ENCODE measurements around the gene CCNG2. TPM values are rescaled to one million over a fixed set of nuclear protein-coding genes. Genes with fewer than 3 reads are reported as not detected.

CCNG2 gene, protein sequence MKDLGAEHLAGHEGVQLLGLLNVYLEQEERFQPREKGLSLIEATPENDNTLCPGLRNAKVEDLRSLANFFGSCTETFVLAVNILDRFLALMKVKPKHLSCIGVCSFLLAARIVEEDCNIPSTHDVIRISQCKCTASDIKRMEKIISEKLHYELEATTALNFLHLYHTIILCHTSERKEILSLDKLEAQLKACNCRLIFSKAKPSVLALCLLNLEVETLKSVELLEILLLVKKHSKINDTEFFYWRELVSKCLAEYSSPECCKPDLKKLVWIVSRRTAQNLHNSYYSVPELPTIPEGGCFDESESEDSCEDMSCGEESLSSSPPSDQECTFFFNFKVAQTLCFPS
- total RNA-seq (2021): 9.9 and 10.6 TPM in 2 replicates
- long read RNA-seq, partial matches to known transcripts: 1 of 2 reads
- long read RNA-seq, other reads (novel, unspliced or antisense): 1 of 2 reads

DNA sequence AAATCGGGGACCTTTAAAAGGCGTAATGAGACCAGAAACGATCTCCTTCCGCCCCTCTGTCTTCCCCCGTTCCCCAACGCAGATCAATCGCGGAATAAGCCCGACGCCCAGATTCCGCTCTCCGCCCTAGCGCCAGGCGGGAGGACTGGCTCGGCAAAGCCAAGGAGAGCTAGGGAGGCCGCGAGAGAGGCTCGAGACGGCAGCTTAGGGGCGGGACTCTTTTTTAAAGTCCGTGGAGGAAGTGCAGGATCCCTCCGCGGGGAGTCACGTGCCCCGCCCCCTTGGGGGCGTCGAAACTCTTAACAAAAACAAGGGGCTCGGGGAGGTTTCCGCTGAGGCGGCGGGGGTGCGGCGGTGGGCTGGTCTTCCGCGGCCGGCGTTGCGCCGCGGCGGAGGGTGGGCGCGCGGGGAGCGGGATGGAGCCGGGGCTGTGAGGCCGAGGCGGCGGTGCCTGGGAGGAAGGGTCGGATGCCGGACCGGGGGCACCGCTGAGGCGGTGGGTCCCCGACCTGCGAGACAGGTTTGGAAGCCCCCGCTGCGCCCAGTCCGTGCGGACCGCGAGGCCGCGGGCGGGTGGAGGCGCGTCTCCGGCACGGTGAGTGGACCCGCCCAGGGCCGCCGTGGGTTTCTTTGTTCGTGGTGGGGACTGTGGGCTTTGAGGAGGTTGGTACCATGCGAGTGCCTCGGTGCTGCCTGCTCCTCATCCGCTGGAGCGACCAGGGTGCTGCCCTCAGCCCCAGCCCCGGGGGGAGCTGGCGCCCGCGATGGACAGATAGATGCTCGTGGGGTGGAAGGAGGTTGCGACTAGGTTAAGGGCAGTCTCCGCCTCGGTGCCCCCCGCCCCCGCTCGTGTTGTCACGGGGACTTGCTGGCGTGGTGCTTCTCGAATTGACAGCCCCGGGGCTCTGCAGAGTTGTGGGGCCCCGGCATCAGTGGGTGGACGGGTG is at the start of gene CCNG2:
Gene CCNG2 (plus strand): TSS at position 296 of the 947 bp plus-strand sequence. CDS start 1,326 bp downstream, outside the sequence.
- no peak within 1 kb of the TSS for H2BK20ac ChIP-seq (ENCODE audit: low read depth, low read length, poor library complexity, severe bottlenecking)
- H3K4ac ChIP-seq (ENCODE audit: low read depth, low read length): peak within 1 kb of the TSS; percentile 19
- H3K79me1 ChIP-seq (ENCODE audit: insufficient read depth, low read depth, low read length, poor library complexity, severe bottlenecking): no peaks in the 10 kb centered on the region
- H3K4me1 Mint-ChIP-seq: peaks cover 38 to 40% of the 10 kb centered on the region in 2 experiments
- H2BK120ac ChIP-seq (ENCODE audit: low read depth, low read length, poor library complexity, severe bottlenecking): peak within 1 kb of the TSS; percentile 99
- peak within 1 kb of the TSS; percentile 98 for H3K4me3 Mint-ChIP-seq
- no peaks in the 10 kb centered on the region for H4K20me1 ChIP-seq (ENCODE audit: control insufficient read depth, insufficient read depth, insufficient read length)
- H3K23ac ChIP-seq (ENCODE audit: insufficient read length, low read depth, low read length): no peak within 1 kb of the TSS
- H3K4me1 ChIP-seq (ENCODE audit: insufficient read depth, low read length): peaks cover 2% of the 10 kb centered on the region; the same call in 1 of the 2 replicates
- peaks cover 2% of the 10 kb centered on the region for H3K23me2 ChIP-seq (ENCODE audit: insufficient read length, low read depth, low read length, poor library complexity, severe bottlenecking)
- H3K27me3 Mint-ChIP-seq (ENCODE audit: low read depth): peaks cover 3% of the 10 kb centered on the region; the same call in 1 of the 2 replicates
- no peak within 1 kb of the TSS for H2AK5ac ChIP-seq (ENCODE audit: insufficient read length, low read length)
- peak within 1 kb of the TSS; percentile 100 for H2BK12ac ChIP-seq (ENCODE audit: insufficient read length, low read depth, low read length)
- peaks cover 13 to 25% (median 20%) of the 10 kb centered on the region in 3 experiments; a peak in 6 of 7 replicates for H3K36me3 Mint-ChIP-seq (ENCODE audit: insufficient read depth in 1 of 3, low read depth in 3 of 3)
- no peak for TF ChIP-seq CTCF (conservative IDR thresholded peaks at IDR 0.05)
- H3K9me3 ChIP-seq (ENCODE audit: control insufficient read depth, low read depth, low read length): no peaks in the 10 kb centered on the region
- peak within 1 kb of the TSS; percentile 99 for H3K27ac ChIP-seq (ENCODE audit: insufficient read length, low read depth, low read length)
- no peaks in the 10 kb centered on the region for H3K27me3 ChIP-seq (ENCODE audit: insufficient read depth, low read length)
- WGBS (ENCODE audit: extremely low coverage, insufficient read length, low lambda C conversion rate): no CpG with 5 or more reads among the region's 94 CpGs
- H3K9me3 Mint-ChIP-seq: peaks cover 0 to 2% of the 10 kb centered on the region in 2 experiments; a peak in 1 of 5 replicates
- H3T11ph ChIP-seq (ENCODE audit: low read length): peak within 1 kb of the TSS; percentile 97
- peak within 1 kb of the TSS; percentile 93 for H4K8ac ChIP-seq (replicated peaks; ENCODE audit: insufficient read length, low read depth, low read length)
- peak within 1 kb of the TSS; percentile 89 for H4K91ac ChIP-seq (ENCODE audit: insufficient read length, low read depth, low read length)
- H2BK15ac ChIP-seq (ENCODE audit: low read depth, low read length): peak within 1 kb of the TSS; percentile 65; the same call in 1 of the 2 replicates
- H3K9ac ChIP-seq (ENCODE audit: extremely low read depth, insufficient read length, low read length): peak within 1 kb of the TSS; percentile 99
- peak within 1 kb of the TSS; percentile 99 for H4K5ac ChIP-seq (ENCODE audit: insufficient read length, low read depth, low read length)
- H2AFZ ChIP-seq (ENCODE audit: low read length): peak within 1 kb of the TSS; percentile 80
- DNase-seq: peak; percentile 93
- peak within 1 kb of the TSS; percentile 75 for H3K4me2 ChIP-seq (ENCODE audit: insufficient read depth, insufficient read length, low read length)
- peak within 1 kb of the TSS; percentile 100 for H3K18ac ChIP-seq (ENCODE audit: insufficient read length, low read depth, low read length)
- H3K56ac ChIP-seq (ENCODE audit: insufficient read length, low read depth, low read length): peak within 1 kb of the TSS; percentile 98
- no peaks in the 10 kb centered on the region; the same call in 1 of the 2 replicates for H3K79me2 ChIP-seq (ENCODE audit: insufficient read depth, low read length)
- peak within 1 kb of the TSS; percentile 100 for H3K14ac ChIP-seq (ENCODE audit: insufficient read depth, low read length)
- H3K27ac Mint-ChIP-seq: peak within 1 kb of the TSS; percentile 100
- H2BK5ac ChIP-seq (ENCODE audit: insufficient read length, low read length): peak within 1 kb of the TSS; percentile 100

Measured in H9 (cell line).